Cardiac muscle cell (in vitro differentiated cells and primary cell): ENCODE results near the gene RAB13. TPM values are rescaled to one million over a fixed set of nuclear protein-coding genes. Genes with fewer than 3 reads are reported as not detected.
"Not testable (repeated sequence)": the region's sequence is repeated elsewhere in the genome, so short reads cannot be mapped to it uniquely, and the experiment has no call there.

Experiments used
- DNase-seq, 2 donors: peaks; one replicate each; pipeline versions ENCODE4 v3.0.0 to v3.0.0-alpha.2; 2010 to 2017; ENCODE audit warnings: low read depth in 1 of 2, low spot score in 1 of 2
- H3K27ac ChIP-seq: fragments of 200-600 bp; sonication (generic); 2 replicates; pipeline ENCODE4 v1.5.1; 2016
- H3K27me3 ChIP-seq: fragments of 200-600 bp; sonication (generic); 2 replicates; pipeline ENCODE4 v1.6.0; 2016; ENCODE audit warnings: control low read depth
- H3K36me3 ChIP-seq: fragments of 200-600 bp; sonication (generic); 2 replicates; pipeline ENCODE4 v1.5.1; 2016; ENCODE audit warnings: control low read depth
- H3K4me1 ChIP-seq: fragments of 200-600 bp; sonication (generic); 2 replicates; pipeline ENCODE4 v1.8.1; 2017; ENCODE audit warnings: low read depth, mild to moderate bottlenecking, mixed run types
- H3K4me3 ChIP-seq: fragments of 200-600 bp; sonication (generic); 2 replicates; pipeline ENCODE4 v1.5.1; 2016; ENCODE audit warnings: mild to moderate bottlenecking
- H3K9me3 ChIP-seq: fragments of 200-600 bp; sonication (generic); 2 replicates; pipeline ENCODE4 v1.5.1; 2017; ENCODE audit warnings: low read depth, mild to moderate bottlenecking, control low read depth
- CTCF ChIP-seq: IDR thresholded peaks from 2 replicates; pipeline ENCODE4 v1.5.1; 2012; ENCODE audit warnings: low read depth, mild to moderate bottlenecking, low read length
- polyA plus RNA-seq: library from polyadenylated mRNA; unstranded; fragments of >200 nt; fragmentation: Nextera tagmentation; extraction: Ambion mirVana; gene quantifications from 2 replicates; pipeline ENCODE4 v1.2.1, GENCODE V29; 2016
- total RNA-seq: library from RNA; depleted of rRNA; stranded (reverse); fragments of >200 nt; gene quantifications from 2 replicates; pipeline ENCODE4 v1.2.3, GENCODE V29; 2016

The RAB13 gene
- total and polyA plus RNA-seq, 2 experiments from 2014 or later, result 37.6 to 90.6 TPM

DNA sequence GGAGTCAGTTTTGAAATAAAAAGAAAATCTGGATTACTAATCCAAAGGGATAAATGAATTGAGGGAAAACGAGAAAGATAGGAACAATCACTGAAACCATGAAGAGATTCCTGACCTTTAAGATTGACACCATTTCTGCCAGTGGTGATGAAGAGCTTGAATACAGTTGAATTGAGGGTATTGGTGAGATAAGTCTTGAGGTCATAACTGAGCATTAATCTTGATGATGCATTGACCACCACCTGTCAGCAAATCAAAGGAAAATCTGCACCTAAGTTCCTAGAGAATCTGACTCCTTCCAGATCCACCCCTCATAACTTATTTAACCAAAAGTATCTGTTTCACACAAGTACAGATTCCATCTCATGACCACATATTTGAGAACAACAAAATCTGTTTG lies 26.0 kb upstream of the RAB13 start:
- H3K27ac ChIP-seq, result no peak overlapping the region
- no peak for TF ChIP-seq CTCF
- H3K27me3 ChIP-seq, result no peaks in the 10 kb centered on the region
- H3K36me3 ChIP-seq, result no peaks in the 10 kb centered on the region
- H3K4me1 ChIP-seq, result no peaks in the 10 kb centered on the region
- H3K9me3 ChIP-seq, result no peaks in the 10 kb centered on the region
- no peak overlapping the region for H3K4me3 ChIP-seq
- no peak for DNase-seq

- TF ChIP-seq CTCF, result no peak
- DNase-seq, result no peak
- Histone ChIP-seq H3K9me3 (no peaks in the 10 kb centered on the region), H3K4me3 (no peak overlapping the region), H3K27me3 (no peaks in the 10 kb centered on the region), H3K36me3 (no peaks in the 10 kb centered on the region), H3K4me1 (no peaks in the 10 kb centered on the region), H3K27ac (no peak overlapping the region)
Observed at GRCh38 chr1:154006136-154006535, 20.0 kb upstream of the RAB13 start.

GRCh38 chr1:154000420-154000819 lies 14.3 kb upstream of the RAB13 start:
- no peaks in the 10 kb centered on the region for H3K27me3 ChIP-seq
- no peak overlapping the region for H3K27ac ChIP-seq
- no peak for DNase-seq
- no peaks in the 10 kb centered on the region for H3K9me3 ChIP-seq
- H3K4me1 ChIP-seq, result no peaks in the 10 kb centered on the region
- no peak overlapping the region for H3K4me3 ChIP-seq
- H3K36me3 ChIP-seq, result no peaks in the 10 kb centered on the region
- no peak for TF ChIP-seq CTCF

GRCh38 chr1:153996882-153997281 lies 10.7 kb upstream of the RAB13 start:
- not testable (repeated sequence) for H3K27me3 ChIP-seq, H3K27ac ChIP-seq, H3K9me3 ChIP-seq, DNase-seq, H3K4me3 ChIP-seq, H3K4me1 ChIP-seq
- peaks cover 15% of the 10 kb centered on the region for H3K36me3 ChIP-seq

DNA sequence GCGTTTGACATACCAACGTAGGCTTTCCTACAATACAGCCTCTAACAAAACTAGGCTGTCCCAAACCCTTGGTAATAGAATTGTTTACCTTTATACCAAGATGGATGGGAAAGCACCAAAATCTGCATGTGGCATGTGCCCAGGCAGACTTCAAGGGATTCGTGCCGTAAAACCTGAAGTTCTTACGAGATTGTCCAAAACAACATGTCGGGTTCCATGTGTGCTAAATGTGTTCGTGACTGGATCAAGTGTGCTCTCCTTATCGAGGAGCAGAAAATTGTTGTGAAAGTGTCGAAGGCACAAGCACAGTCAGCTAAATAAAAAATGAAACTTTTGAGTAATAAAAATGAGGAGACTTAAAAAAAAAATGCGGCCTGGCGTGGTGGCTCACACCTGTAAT lies 9.5 kb upstream of the RAB13 start:
- Histone ChIP-seq H3K27ac (no peak overlapping the region), H3K27me3 (no peaks in the 10 kb centered on the region), H3K9me3 (no peaks in the 10 kb centered on the region), H3K4me1 (peaks cover 8% of the 10 kb centered on the region), H3K36me3 (peaks cover 16% of the 10 kb centered on the region), H3K4me3 (no peak overlapping the region)
- no peak for TF ChIP-seq CTCF
- no peak for DNase-seq

GRCh38 chr1:153995202-153995601 lies 9.1 kb upstream of the RAB13 start:
- no peak for DNase-seq
- Histone ChIP-seq H3K9me3 (no peaks in the 10 kb centered on the region), H3K27me3 (no peaks in the 10 kb centered on the region), H3K36me3 (peaks cover 16% of the 10 kb centered on the region), H3K27ac (peak overlapping the region; percentile 61), H3K4me1 (peaks cover 8% of the 10 kb centered on the region), H3K4me3 (no peak overlapping the region)
- no peak for TF ChIP-seq CTCF
